OCI-LY1 (cell line): ENCODE results near the gene PCDHA1.
A peak's percentile ranks its signal among the peaks of the same experiment; 100 is the strongest.
"Not testable (repeated sequence)": the region's sequence is repeated elsewhere in the genome, so short reads cannot be mapped to it uniquely, and the experiment has no call there.

Source experiments
- H2AFZ ChIP-seq: fragments of 200-600 bp; sonication (generic), shearing (Covaris generic); 2 replicates; pipeline ENCODE4 v1.6.0; 2014; ENCODE audit warnings: antibody characterized with exemption, mild to moderate bottlenecking, low read length
- H3F3A ChIP-seq: fragments of 200-600 bp; sonication (generic), shearing (Covaris generic); 2 replicates; pipeline ENCODE4 v1.6.0; 2014; ENCODE audit warnings: mild to moderate bottlenecking, antibody characterized with exemption, low read length, moderate library complexity; ENCODE audit not compliant: insufficient read depth
- H3K27ac ChIP-seq: fragments of 200-600 bp; sonication (generic); 2 replicates; pipeline ENCODE4 v1.5.1; 2014; ENCODE audit warnings: low read length, mixed run types, mild to moderate bottlenecking, low read depth; ENCODE audit not compliant: poor library complexity, severe bottlenecking
- H3K27me3 ChIP-seq: fragments of 200-600 bp; sonication (generic); 2 replicates; pipeline ENCODE4 v1.6.0; 2014; ENCODE audit warnings: antibody characterized with exemption, mild to moderate bottlenecking, low read length, moderate library complexity; ENCODE audit not compliant: insufficient read depth
- H3K36me3 ChIP-seq: fragments of 200-600 bp; sonication (generic); 2 replicates; pipeline ENCODE4 v1.6.1; 2014; ENCODE audit warnings: mild to moderate bottlenecking, antibody characterized with exemption, low read length, moderate library complexity, mixed read lengths; ENCODE audit not compliant: insufficient read depth
- H3K4me1 ChIP-seq: fragments of 200-600 bp; sonication (generic); 2 replicates; pipeline ENCODE4 v1.5.1; 2014; ENCODE audit warnings: mild to moderate bottlenecking, low read length, moderate library complexity; ENCODE audit not compliant: insufficient read depth, severe bottlenecking
- H3K4me2 ChIP-seq: fragments of 200-600 bp; sonication (generic), shearing (Covaris generic); 2 replicates; pipeline ENCODE4 v1.6.1; 2014; ENCODE audit warnings: low read length
- H3K4me3 ChIP-seq: fragments of 200-600 bp; sonication (generic); 2 replicates; pipeline ENCODE4 v1.5.1; 2014; ENCODE audit warnings: low read length, low read depth, mild to moderate bottlenecking, mixed read lengths; ENCODE audit not compliant: poor library complexity, severe bottlenecking
- H3K79me2 ChIP-seq: fragments of 200-600 bp; shearing (Covaris generic); 2 replicates; pipeline ENCODE4 v1.6.1; 2016; ENCODE audit warnings: mixed run types, low read length, mixed read lengths; ENCODE audit not compliant: insufficient read depth
- H3K9ac ChIP-seq: fragments of 200-600 bp; sonication (generic), shearing (Covaris generic); 2 replicates; pipeline ENCODE4 v1.6.1; 2014; ENCODE audit warnings: mild to moderate bottlenecking, low read length, mixed read lengths
- H3K9me2 ChIP-seq: fragments of 200-600 bp; sonication (generic), shearing (Covaris generic); 2 replicates; pipeline ENCODE4 v1.6.1; 2014; ENCODE audit warnings: low read depth, mild to moderate bottlenecking, low read length, mixed read lengths
- H3K9me3 ChIP-seq: fragments of 200-600 bp; shearing (Covaris generic); 2 replicates; pipeline ENCODE4 v1.6.1; 2014; ENCODE audit warnings: low read length, mixed read lengths
- H4K20me1 ChIP-seq: fragments of 200-600 bp; sonication (generic), shearing (Covaris generic); 2 replicates; pipeline ENCODE4 v1.6.0; 2016; ENCODE audit warnings: mild to moderate bottlenecking, low read length; ENCODE audit not compliant: insufficient read depth
- EZH2 ChIP-seq: fragments of 200-600 bp; sonication (generic), shearing (Covaris generic); IDR thresholded peaks from 2 replicates; pipeline ENCODE4 v1.8.0; 2017; ENCODE audit warnings: borderline replicate concordance, mixed run types, mild to moderate bottlenecking, antibody characterized with exemption, low read length, moderate library complexity, mixed read lengths
- TF ChIP-seq, protein P1 (sequence below): fragments of 200-600 bp; sonication (generic), shearing (Covaris generic); IDR thresholded peaks from 2 replicates; pipeline ENCODE4 v1.5.1; 2017; ENCODE audit warnings: mild to moderate bottlenecking, antibody characterized with exemption, low read length, moderate library complexity, mixed read lengths

Gene PCDHA1

DNA sequence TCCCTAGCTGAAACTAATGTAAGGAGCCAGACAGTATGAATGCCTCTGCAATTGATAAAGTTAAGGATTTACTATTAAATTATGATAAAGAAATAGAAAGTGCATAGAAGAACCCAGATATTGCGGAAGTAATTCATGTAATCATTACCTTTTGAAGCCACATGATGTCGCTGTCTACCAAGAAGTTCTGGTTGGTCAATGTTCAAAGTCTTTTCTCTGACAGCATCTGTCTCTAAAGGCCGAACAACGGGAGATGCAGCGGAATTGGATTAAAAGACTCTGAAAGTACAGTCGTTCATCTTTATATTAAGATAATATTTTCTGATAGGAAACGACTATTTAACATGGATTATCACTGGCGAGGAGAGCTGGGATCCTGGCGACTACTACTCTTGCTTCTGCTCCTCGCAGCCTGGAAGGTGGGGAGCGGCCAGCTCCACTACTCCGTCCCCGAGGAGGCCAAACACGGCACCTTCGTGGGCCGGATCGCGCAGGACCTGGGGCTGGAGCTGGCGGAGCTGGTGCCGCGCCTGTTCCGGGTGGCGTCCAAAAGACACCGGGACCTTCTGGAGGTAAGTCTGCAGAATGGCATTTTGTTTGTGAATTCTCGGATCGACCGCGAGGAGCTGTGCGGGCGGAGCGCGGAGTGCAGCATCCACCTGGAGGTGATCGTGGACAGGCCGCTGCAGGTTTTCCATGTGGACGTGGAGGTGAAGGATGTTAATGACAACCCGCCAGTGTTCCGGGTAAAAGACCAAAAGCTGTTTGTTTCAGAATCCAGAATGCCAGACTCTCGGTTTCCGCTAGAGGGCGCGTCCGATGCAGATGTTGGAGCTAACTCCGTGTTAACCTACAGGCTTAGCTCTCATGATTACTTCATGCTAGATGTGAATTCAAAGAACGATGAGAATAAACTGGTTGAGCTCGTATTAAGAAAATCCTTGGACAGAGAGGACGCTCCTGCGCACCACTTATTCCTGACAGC lies 55.3 kb downstream of the PCDHA1 start, which contains the start of gene PCDHA8:
TSS of gene PCDHA8 (plus strand) at position 210 of the 985 bp plus-strand sequence. CDS start at position 345, 135 bp downstream.
- no peaks in the 10 kb centered on the region for H3K9me3 ChIP-seq
- no peak within 1 kb of the TSS for H3K9ac ChIP-seq
- no peaks in the 10 kb centered on the region for H3K4me1 ChIP-seq
- H3K27me3 ChIP-seq, result no peaks in the 10 kb centered on the region
- H4K20me1 ChIP-seq, result no peaks in the 10 kb centered on the region
- H2AFZ ChIP-seq, result no peak within 1 kb of the TSS
- TF ChIP-seq, protein P1, sequence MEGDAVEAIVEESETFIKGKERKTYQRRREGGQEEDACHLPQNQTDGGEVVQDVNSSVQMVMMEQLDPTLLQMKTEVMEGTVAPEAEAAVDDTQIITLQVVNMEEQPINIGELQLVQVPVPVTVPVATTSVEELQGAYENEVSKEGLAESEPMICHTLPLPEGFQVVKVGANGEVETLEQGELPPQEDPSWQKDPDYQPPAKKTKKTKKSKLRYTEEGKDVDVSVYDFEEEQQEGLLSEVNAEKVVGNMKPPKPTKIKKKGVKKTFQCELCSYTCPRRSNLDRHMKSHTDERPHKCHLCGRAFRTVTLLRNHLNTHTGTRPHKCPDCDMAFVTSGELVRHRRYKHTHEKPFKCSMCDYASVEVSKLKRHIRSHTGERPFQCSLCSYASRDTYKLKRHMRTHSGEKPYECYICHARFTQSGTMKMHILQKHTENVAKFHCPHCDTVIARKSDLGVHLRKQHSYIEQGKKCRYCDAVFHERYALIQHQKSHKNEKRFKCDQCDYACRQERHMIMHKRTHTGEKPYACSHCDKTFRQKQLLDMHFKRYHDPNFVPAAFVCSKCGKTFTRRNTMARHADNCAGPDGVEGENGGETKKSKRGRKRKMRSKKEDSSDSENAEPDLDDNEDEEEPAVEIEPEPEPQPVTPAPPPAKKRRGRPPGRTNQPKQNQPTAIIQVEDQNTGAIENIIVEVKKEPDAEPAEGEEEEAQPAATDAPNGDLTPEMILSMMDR, result peak; percentile 63
- no peak for TF ChIP-seq EZH2
- H3K9me2 ChIP-seq, result no peaks in the 10 kb centered on the region
- H3K79me2 ChIP-seq, result no peaks in the 10 kb centered on the region
- no peak within 1 kb of the TSS for H3K27ac ChIP-seq
- no peaks in the 10 kb centered on the region for H3K36me3 ChIP-seq
- no peaks in the 10 kb centered on the region for H3F3A ChIP-seq
- H3K4me2 ChIP-seq, result no peak within 1 kb of the TSS
- no peak within 1 kb of the TSS for H3K4me3 ChIP-seq

DNA sequence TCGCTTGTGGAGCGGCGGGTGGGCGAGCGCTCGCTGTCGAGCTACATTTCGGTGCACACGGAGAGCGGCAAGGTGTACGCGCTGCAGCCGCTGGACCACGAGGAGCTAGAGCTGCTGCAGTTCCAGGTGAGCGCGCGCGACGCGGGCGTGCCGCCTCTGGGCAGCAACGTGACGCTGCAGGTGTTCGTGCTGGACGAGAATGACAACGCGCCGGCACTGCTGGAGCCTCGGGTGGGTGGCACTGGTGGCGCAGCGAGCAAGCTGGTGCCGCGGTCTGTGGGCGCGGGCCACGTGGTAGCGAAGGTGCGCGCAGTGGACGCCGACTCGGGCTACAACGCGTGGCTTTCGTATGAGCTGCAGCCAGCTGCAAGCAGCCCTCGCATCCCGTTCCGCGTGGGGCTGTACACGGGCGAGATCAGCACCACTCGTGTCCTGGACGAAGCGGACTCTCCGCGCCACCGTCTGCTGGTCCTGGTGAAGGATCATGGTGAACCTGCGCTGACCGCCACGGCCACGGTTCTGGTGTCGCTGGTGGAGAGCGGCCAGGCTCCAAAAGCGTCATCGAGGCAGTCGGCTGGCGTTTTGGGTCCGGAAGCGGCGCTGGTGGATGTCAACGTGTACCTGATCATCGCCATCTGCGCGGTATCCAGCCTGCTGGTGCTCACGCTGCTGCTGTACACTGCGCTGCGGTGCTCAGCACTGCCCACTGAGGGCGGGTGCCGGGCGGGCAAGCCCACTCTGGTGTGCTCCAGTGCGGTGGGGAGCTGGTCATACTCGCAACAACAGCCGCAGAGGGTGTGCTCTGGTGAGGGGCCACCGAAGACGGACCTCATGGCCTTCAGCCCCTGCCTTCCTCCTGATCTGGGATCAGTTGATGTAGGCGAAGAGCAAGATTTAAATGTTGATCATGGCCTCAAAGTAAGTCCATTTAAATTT lies 57.1 kb downstream of the PCDHA1 start:
- Histone ChIP-seq H3K36me3 (no peaks in the 10 kb centered on the region), H3K4me2 (no peak overlapping the region), H3K4me3 (no peak overlapping the region), H3K4me1 (no peaks in the 10 kb centered on the region), H2AFZ (no peak overlapping the region), H4K20me1 (no peaks in the 10 kb centered on the region), H3K79me2 (no peaks in the 10 kb centered on the region), H3K9me3 (no peaks in the 10 kb centered on the region), H3F3A (no peaks in the 10 kb centered on the region), H3K27me3 (no peaks in the 10 kb centered on the region), H3K9me2 (no peaks in the 10 kb centered on the region), H3K27ac (no peak overlapping the region), H3K9ac (no peak overlapping the region)
- TF ChIP-seq EZH2, result no peak
- TF ChIP-seq, protein P1, result no peak

DNA sequence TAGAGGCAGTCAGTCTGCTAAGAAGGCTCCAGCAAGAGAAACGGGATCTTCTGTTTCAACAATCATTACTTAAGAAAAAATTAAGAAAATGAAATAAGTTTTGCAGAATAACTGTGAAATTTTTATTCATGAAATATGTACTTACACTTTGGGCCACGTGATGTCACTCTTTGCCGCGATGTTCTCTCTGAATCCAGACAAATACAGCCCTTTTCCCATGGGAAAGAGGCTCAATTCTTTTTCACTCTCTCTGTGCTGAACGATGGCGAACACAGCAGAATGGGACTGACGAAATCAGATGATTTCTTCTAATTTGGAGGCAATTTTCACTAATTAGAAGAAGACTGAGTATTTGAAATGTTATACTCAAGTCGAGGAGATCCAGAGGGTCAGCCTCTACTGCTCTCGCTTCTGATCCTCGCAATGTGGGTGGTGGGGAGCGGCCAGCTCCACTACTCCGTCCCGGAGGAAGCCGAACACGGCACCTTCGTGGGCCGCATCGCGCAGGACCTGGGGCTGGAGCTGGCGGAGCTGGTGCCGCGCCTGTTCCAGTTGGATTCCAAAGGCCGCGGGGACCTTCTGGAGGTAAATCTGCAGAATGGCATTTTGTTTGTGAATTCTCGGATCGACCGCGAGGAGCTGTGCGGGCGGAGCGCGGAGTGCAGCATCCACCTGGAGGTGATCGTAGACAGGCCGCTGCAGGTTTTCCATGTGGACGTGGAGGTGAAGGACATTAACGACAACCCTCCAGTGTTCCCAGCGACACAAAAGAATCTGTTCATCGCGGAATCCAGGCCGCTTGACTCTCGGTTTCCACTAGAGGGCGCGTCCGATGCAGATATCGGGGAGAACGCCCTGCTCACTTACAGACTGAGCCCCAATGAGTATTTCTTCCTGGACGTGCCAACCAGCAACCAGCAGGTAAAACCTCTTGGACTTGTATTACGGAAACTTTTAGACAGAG lies 62.5 kb downstream of the PCDHA1 start, which contains the start of gene PCDHA9:
TSS of gene PCDHA9 (plus strand) at position 244 of the 964 bp plus-strand sequence. CDS start at position 358, 114 bp downstream.
- H3K79me2 ChIP-seq, H3K36me3 ChIP-seq, H2AFZ ChIP-seq, H3K4me2 ChIP-seq, H3K27me3 ChIP-seq, H3K9me3 ChIP-seq, H3K4me3 ChIP-seq, H3K27ac ChIP-seq, H3K9me2 ChIP-seq, H3K4me1 ChIP-seq, H3K9ac ChIP-seq, H4K20me1 ChIP-seq, H3F3A ChIP-seq: not testable (repeated sequence)

- H2AFZ ChIP-seq, H3K36me3 ChIP-seq, H3F3A ChIP-seq, H3K9me2 ChIP-seq, H3K4me2 ChIP-seq, H3K27me3 ChIP-seq, H3K9me3 ChIP-seq, H4K20me1 ChIP-seq, H3K9ac ChIP-seq, H3K79me2 ChIP-seq, H3K4me3 ChIP-seq, H3K4me1 ChIP-seq, H3K27ac ChIP-seq: not testable (repeated sequence)
Measured at GRCh38 chr5:140849831-140850634, 64.1 kb downstream of the PCDHA1 start.
